HK-2 (cell line): Measurements from ENCODE around the gene TYW5.

Experiments used
- DNase-seq: peaks from one replicate; pipeline ENCODE4 v3.0.0-alpha.2; 2018; ENCODE audit not compliant: unreplicated experiment

TYW5 gene

DNA sequence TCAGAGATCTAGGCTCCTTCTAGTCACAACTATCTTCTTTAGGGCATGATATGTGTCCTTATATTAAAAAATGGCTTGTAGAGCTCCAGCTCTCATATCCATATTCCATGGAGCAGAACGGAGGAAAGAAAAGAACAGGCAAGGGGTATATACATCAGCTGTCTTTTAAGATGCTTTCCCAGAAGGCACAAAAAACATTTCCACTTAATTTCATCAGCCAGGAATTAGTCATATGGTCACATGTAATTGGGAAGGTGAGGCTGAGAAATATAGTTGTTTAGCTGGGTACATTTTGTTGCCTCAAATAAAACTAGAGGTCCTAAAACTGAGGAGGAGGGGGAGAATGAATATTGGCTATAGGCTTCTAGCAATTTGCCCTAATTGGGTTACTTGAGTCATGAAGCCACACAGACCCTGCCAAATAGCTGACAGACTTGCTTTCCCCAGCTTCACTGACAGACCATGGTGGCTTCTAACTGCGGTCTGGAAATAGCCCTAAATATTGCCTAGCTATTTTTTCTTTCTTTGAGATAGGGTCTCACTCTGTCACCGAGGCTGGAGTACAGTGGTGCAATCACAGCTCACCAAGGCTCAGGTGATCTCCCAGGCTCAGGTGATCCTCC is 20.1 kb upstream of the TYW5 start:
- no peak for DNase-seq

- no peak for DNase-seq
These were observed 18.4 kb upstream of the TYW5 start for GRCh38 chr2:199973703-199974102.

- no peak for DNase-seq
These were observed 16.9 kb upstream of the TYW5 start for GRCh38 chr2:199972088-199972626.

DNA sequence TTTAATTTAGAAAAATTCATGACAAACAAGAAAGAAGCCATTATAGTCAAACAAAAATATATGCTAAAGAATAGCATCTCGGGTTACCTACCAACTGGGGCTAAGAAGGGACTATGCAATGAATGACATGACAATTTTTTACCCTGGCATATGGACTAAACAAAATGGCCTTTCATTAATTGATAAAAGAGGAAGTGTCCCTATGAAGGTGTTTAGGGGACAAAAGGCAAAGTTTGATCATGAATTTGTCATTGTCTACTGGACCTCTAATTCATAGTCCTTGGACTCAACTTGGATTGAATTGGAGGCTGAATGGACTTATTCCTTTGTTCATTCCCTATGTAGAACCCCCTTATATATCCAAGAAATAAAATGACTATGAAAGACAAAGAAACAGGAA is 12.8 kb upstream of the TYW5 start:
- no peak for DNase-seq

DNA sequence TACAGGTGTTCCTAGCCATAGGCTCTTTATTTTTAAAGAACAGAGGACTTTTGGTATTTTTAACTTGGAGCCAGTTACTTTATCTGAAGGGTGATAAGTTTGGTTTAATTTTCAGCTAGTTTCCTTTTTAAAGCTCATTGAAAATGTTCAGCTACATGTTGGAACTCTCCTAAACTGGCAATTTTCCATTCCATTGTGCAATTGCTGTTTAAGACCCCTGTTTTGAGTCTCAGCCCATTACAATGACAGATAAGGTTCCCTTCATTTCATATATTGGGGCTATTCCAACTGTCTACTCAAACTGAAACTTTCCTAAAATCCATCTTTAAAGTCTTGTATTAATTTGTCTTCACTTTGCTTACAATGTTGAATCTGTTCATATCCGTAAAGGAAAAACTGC is 11.7 kb upstream of the TYW5 start:
- no peak for DNase-seq

DNA sequence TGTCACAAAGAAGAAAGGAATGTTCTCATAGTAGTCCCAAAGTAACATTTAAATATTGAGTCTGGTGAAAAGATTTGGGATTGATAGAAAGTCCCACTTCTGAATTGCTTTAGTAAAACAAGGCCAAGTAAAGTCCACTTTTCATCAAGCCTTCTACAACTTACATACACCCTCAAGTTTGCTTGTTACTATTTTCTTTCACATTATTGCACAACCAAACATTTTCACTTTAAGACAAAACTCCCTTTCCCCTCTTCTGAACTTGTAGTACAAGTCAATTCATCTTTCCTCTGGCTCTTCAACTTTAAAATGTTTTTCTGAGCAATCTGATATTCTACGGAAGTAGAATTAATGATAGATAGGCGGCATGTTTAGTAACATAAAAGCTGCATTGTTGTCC is 11.1 kb upstream of the TYW5 start:
- DNase-seq = no peak

GRCh38 chr2:199962203-199962602 is 6.9 kb upstream of the TYW5 start:
- no peak for DNase-seq

GRCh38 chr2:199958014-199958413 is 2.7 kb upstream of the TYW5 start:
- no peak for DNase-seq

- no peak for DNase-seq
These were observed 730 bp upstream of the TYW5 start for GRCh38 chr2:199956062-199956380.

DNA sequence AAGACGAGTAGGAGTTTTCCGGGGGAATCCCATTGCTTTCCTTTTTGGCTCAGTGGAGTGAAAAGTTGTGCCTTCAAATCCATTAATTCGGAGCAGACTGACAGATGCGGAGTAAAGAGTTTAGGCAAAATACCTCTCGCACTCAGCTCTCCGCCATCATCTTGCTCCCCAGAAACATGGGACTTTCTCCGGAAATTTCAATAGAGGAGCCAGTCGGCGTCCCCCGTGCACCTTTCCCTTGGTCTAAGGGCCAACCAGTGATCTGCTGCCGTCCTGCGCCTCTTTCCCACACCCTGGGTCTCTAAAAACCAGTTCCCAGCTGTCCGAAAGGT is 318 bp downstream of the TYW5 start:
- DNase-seq = no peak

GRCh38 chr2:199951023-199951422 is 4.3 kb downstream of the TYW5 start:
- DNase-seq = no peak

GRCh38 chr2:199950396-199950795 is 4.9 kb downstream of the TYW5 start:
- DNase-seq = no peak

GRCh38 chr2:199946836-199947235 is 8.5 kb downstream of the TYW5 start:
- no peak for DNase-seq

DNA sequence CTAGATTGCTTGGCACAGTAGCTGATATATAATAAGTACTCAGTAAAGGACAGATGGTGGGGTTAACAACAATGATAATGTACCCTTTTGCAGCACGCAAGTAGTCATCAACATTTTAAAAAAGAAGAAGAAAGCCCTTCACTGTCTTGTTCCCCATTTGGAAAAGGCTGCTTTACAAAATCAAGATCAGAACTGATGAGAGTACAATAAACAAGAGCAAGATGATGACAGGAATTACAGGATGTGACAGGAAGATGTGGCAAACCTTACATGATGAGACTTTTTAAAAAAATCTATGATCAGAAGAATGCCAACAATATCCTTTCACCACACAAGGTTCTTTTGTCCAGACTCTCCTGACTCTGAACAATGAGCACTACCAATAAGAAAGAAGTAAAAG is 9.1 kb downstream of the TYW5 start:
- DNase-seq = no peak

DNA sequence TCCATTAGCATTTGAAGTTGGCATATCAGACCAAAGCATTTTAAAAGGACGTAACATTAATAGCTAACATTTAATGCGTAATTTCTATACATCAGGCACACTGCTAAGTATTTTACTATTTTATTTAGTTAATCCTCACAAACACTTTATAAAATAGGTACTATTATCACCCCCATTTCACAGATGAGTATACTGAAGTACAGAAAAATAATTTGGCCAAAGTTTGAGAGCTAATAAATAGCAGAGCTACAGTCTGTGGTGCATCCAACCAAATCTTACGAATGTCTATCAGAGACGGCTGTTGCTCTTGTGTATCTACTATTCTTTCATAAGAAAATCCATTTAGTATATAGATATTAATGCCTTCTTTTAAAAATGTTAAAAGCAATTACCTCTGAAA is 11.9 kb downstream of the TYW5 start:
- no peak for DNase-seq

DNA sequence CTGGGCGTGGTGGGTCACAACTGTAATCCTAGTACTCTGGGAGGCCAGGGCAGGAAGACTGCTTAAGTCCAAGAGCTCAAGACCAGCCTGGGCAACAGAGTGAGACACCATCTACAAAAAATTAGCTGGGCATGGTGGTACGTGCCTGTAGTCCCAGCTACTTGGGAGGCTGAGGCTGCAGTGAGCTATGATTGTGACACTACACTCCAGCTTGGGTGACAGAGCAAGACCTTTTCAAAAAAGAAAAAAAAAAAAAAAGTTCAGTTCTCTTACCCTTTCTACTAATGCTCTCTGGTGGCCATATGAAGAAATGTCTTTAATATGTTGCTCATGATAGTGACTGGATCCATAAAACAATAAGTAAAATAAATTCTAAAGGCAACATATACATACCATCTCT is 14.9 kb downstream of the TYW5 start:
- no peak for DNase-seq

- no peak for DNase-seq
These were observed 18.7 kb downstream of the TYW5 start for GRCh38 chr2:199936554-199936953.

GRCh38 chr2:199933466-199933865 is 21.8 kb downstream of the TYW5 start:
- DNase-seq = no peak

DNA sequence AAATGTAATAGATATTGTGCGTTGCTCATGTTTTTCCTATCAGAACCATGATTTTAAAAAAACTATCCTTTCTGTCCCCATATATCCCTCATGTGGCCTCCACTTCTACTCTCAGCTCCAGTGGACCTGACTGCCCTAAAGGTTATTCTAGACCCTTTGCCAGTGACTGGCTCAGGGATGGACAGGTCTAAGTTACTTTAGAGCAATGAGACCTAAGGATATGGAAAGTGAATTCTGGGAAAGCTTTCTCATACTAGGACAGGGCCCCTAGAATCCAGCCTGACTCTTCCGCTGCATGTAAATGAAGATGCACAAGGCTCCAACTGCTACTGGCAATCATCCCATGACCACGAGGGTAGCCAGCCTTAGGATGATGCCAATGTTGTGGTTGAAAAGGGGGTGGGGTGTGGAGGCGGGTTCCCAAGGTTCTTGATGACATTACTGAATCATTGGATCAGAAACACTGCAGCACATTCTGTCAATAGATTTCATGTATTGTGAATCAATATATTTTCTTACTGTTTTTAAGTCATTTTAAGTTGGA is 22.9 kb downstream of the TYW5 start:
- no peak for DNase-seq

GRCh38 chr2:199929262-199929661 is 26.0 kb downstream of the TYW5 start:
- no peak for DNase-seq

DNA sequence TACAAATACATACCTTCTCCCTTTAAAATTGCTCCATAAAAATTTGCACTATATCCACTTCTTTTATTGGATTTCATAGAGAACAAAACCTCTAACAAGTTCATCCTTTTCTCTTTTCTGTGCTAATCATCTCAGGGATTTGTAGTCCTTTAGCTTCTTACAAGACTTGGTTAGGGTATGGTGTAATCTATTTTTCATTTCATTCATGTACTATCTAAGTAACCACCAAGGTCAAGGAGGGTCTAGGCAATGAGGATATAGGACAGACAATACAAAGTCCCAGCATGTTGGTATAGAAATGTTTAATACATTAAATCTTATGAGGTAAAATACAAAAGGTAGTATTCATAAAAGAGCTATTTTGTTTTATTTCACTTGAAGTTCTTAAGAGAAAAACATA is 26.7 kb downstream of the TYW5 start:
- no peak for DNase-seq

- DNase-seq = no peak
These were observed 27.1 kb downstream of the TYW5 start for GRCh38 chr2:199928226-199928625.

DNA sequence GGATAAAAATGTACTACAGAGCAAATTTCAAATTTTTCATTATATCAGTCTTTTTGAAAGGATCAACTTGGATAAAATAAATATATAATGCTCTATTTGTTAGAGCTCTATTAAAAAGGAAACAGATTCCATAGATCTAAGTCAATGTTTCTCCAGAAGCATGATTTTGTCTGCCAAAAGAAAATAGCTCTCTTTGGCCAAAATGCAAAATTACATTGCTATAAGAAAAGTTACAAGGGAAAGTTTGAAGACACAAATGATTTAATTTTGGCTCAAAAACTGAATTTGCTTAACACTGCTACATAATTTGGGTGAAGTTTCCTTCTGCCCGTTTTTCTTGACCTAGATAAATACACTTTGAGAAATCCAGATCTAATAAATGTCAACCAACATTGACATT is 28.5 kb downstream of the TYW5 start:
- DNase-seq = no peak

GRCh38 chr2:199923924-199924323 is 31.4 kb downstream of the TYW5 start:
- DNase-seq = no peak
